Cardiac muscle cell (in vitro differentiated cells and primary cell): Measurements from ENCODE around the gene MFSD12. TPM values are rescaled to one million over a fixed set of nuclear protein-coding genes. Genes with fewer than 3 reads are reported as not detected.
A peak's percentile ranks its signal among the peaks of the same experiment; 100 is the strongest.

Experiments used
- DNase-seq, 2 donors: peaks; one replicate each; pipeline versions ENCODE4 v3.0.0 to v3.0.0-alpha.2; 2010 to 2017; ENCODE audit warnings: low read depth in 1 of 2, low spot score in 1 of 2
- H3K27ac ChIP-seq: fragments of 200-600 bp; sonication (generic); 2 replicates; pipeline ENCODE4 v1.5.1; 2016
- H3K27me3 ChIP-seq: fragments of 200-600 bp; sonication (generic); 2 replicates; pipeline ENCODE4 v1.6.0; 2016; ENCODE audit warnings: control low read depth
- H3K36me3 ChIP-seq: fragments of 200-600 bp; sonication (generic); 2 replicates; pipeline ENCODE4 v1.5.1; 2016; ENCODE audit warnings: control low read depth
- H3K4me1 ChIP-seq: fragments of 200-600 bp; sonication (generic); 2 replicates; pipeline ENCODE4 v1.8.1; 2017; ENCODE audit warnings: low read depth, mild to moderate bottlenecking, mixed run types
- H3K4me3 ChIP-seq: fragments of 200-600 bp; sonication (generic); 2 replicates; pipeline ENCODE4 v1.5.1; 2016; ENCODE audit warnings: mild to moderate bottlenecking
- H3K9me3 ChIP-seq: fragments of 200-600 bp; sonication (generic); 2 replicates; pipeline ENCODE4 v1.5.1; 2017; ENCODE audit warnings: low read depth, mild to moderate bottlenecking, control low read depth
- CTCF ChIP-seq: IDR thresholded peaks from 2 replicates; pipeline ENCODE4 v1.5.1; 2012; ENCODE audit warnings: low read depth, mild to moderate bottlenecking, low read length
- polyA plus RNA-seq: library from polyadenylated mRNA; unstranded; fragments of >200 nt; fragmentation: Nextera tagmentation; extraction: Ambion mirVana; gene quantifications from 2 replicates; pipeline ENCODE4 v1.2.1, GENCODE V29; 2016
- total RNA-seq: library from RNA; depleted of rRNA; stranded (reverse); fragments of >200 nt; gene quantifications from 2 replicates; pipeline ENCODE4 v1.2.3, GENCODE V29; 2016

MFSD12 gene
- total RNA-seq (89.0 and 110 TPM in 2 replicates), polyA plus RNA-seq (51.5 and 71.8 TPM in 2 replicates)

GRCh38 chr19:3557461-3558248, at the start of gene MFSD12:
Gene MFSD12, minus strand, starts transcription at chr19:3557586. Its CDS starts 183 bp downstream, at chr19:3557403.
- peak; percentile 95 to 97 for DNase-seq
- Histone ChIP-seq H3K4me1 (no peaks in the 10 kb centered on the region), H3K9me3 (no peaks in the 10 kb centered on the region), H3K36me3 (no peaks in the 10 kb centered on the region), H3K27ac (no peak within 1 kb of the TSS), H3K27me3 (no peaks in the 10 kb centered on the region), H3K4me3 (peak within 1 kb of the TSS; percentile 66)
- no peak for TF ChIP-seq CTCF

GRCh38 chr19:3606690-3607289, 49.4 kb upstream of the MFSD12 start, which contains the start of gene TBXA2R:
Gene TBXA2R, minus strand, starts transcription at chr19:3606875. Its CDS starts 6,241 bp downstream, at chr19:3600634.
- H3K4me1 ChIP-seq: peaks cover 13% of the 10 kb centered on the region
- H3K27ac ChIP-seq: no peak within 1 kb of the TSS
- H3K27me3 ChIP-seq: peaks cover 16% of the 10 kb centered on the region
- H3K36me3 ChIP-seq: peaks cover 5% of the 10 kb centered on the region
- H3K4me3 ChIP-seq: peak within 1 kb of the TSS; percentile 13
- no peaks in the 10 kb centered on the region for H3K9me3 ChIP-seq
- no peak for TF ChIP-seq CTCF
- DNase-seq: peak; percentile 28 to 64

GRCh38 chr19:3606174-3606689, 48.8 kb upstream of the MFSD12 start:
- H3K36me3 ChIP-seq: peaks cover 2% of the 10 kb centered on the region
- H3K27me3 ChIP-seq: peaks cover 16% of the 10 kb centered on the region
- H3K27ac ChIP-seq: no peak overlapping the region
- peaks cover 13% of the 10 kb centered on the region for H3K4me1 ChIP-seq
- H3K4me3 ChIP-seq: peak overlapping the region; percentile 13
- DNase-seq: no peak
- H3K9me3 ChIP-seq: no peaks in the 10 kb centered on the region
- no peak for TF ChIP-seq CTCF

GRCh38 chr19:3605770-3606169, 48.4 kb upstream of the MFSD12 start:
- no peak for DNase-seq
- H3K36me3 ChIP-seq: peaks cover 2% of the 10 kb centered on the region
- peaks cover 16% of the 10 kb centered on the region for H3K27me3 ChIP-seq
- no peak overlapping the region for H3K4me3 ChIP-seq
- H3K9me3 ChIP-seq: no peaks in the 10 kb centered on the region
- no peak for TF ChIP-seq CTCF
- peaks cover 13% of the 10 kb centered on the region for H3K4me1 ChIP-seq
- H3K27ac ChIP-seq: no peak overlapping the region

- no peak for TF ChIP-seq CTCF
- Histone ChIP-seq H3K4me3 (no peak overlapping the region), H3K9me3 (no peaks in the 10 kb centered on the region), H3K4me1 (peaks cover 13% of the 10 kb centered on the region), H3K27me3 (peaks cover 16% of the 10 kb centered on the region), H3K27ac (no peak overlapping the region), H3K36me3 (peaks cover under 1% of the 10 kb centered on the region)
- DNase-seq: no peak
Measured at GRCh38 chr19:3605361-3605760, 48.0 kb upstream of the MFSD12 start.
